Esophagus muscularis mucosa (tissue), 4 donors: ENCODE data around the gene FAM20A.

Experiments
- EP300 ChIP-seq: sonication (generic); formaldehyde crosslinking; IDR thresholded peaks from one replicate; pipeline ENCODE4 v1.6.1; 2017; ENCODE audit warnings: antibody characterized with exemption
- POLR2A ChIP-seq: fragments of 450-650 bp; IDR thresholded peaks from one replicate; pipeline ENCODE4 v1.6.1; 2017; ENCODE audit warnings: antibody characterized with exemption, moderate library complexity, mild to moderate bottlenecking, low read depth
- TF ChIP-seq, protein P1 (sequence below), 3 experiments: fragments of 200-600 bp in 2 of 3; fragments of 450-650 bp in 1 of 3; sonication (generic) in 2 of 3; IDR thresholded peaks; one replicate each; pipeline ENCODE4 v1.5.1; 2017 to 2019; ENCODE audit warnings: antibody characterized with exemption in 3 of 3, mild to moderate bottlenecking in 2 of 3, moderate library complexity in 1 of 3

DNA sequence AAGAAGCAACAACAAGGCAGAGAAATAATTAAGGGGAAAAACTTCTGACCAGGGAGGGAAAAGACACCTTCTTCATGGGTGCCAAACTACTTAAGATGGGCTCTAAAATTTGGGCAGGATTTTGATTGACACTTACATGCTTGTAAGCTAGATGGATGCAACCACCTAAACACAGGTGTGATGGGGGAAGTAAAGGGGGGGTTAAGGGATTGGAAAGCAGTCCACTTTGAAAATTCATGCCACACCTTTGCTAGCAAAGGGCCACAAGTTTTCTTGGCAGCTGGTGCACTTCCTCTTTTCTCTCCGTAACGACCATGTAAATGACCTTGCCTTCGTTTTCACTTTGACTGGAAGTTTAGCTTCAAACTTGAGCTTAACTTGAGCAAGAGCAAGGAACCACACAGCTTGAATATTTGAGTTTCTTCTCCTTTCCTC, 103.3 kb downstream of the FAM20A start:
- no peak for TF ChIP-seq POLR2A
- TF ChIP-seq EP300: no peak
- TF ChIP-seq, protein P1, sequence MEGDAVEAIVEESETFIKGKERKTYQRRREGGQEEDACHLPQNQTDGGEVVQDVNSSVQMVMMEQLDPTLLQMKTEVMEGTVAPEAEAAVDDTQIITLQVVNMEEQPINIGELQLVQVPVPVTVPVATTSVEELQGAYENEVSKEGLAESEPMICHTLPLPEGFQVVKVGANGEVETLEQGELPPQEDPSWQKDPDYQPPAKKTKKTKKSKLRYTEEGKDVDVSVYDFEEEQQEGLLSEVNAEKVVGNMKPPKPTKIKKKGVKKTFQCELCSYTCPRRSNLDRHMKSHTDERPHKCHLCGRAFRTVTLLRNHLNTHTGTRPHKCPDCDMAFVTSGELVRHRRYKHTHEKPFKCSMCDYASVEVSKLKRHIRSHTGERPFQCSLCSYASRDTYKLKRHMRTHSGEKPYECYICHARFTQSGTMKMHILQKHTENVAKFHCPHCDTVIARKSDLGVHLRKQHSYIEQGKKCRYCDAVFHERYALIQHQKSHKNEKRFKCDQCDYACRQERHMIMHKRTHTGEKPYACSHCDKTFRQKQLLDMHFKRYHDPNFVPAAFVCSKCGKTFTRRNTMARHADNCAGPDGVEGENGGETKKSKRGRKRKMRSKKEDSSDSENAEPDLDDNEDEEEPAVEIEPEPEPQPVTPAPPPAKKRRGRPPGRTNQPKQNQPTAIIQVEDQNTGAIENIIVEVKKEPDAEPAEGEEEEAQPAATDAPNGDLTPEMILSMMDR (IDR thresholded peaks at IDR 0.05): no peak
